Measurements from ENCODE around the gene CRTAC1.

Gene CRTAC1

DNA sequence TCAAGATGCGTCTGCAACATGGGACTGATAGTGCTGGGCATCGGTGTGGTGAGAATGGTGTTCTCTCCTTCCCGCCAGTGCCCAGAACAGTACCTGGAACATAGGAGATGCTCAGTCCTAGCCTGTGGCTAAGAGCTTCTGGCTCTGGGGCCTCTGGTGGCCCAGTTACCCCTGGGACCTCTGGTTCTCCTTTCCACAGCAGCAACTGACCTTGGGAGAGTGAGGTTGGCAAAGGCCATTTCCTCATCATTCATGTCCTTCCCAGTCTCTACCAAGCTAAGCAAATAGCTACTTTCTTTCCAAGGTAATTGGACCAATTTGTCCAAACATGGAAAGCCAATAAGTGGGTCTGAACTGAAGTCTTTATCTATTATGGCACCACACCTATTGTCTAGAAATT lies 192.3 kb downstream of the CRTAC1 start:
- H3K4me3 ChIP-seq (ENCODE audit: low read length) = no peak overlapping the region
- TF ChIP-seq, protein P1, sequence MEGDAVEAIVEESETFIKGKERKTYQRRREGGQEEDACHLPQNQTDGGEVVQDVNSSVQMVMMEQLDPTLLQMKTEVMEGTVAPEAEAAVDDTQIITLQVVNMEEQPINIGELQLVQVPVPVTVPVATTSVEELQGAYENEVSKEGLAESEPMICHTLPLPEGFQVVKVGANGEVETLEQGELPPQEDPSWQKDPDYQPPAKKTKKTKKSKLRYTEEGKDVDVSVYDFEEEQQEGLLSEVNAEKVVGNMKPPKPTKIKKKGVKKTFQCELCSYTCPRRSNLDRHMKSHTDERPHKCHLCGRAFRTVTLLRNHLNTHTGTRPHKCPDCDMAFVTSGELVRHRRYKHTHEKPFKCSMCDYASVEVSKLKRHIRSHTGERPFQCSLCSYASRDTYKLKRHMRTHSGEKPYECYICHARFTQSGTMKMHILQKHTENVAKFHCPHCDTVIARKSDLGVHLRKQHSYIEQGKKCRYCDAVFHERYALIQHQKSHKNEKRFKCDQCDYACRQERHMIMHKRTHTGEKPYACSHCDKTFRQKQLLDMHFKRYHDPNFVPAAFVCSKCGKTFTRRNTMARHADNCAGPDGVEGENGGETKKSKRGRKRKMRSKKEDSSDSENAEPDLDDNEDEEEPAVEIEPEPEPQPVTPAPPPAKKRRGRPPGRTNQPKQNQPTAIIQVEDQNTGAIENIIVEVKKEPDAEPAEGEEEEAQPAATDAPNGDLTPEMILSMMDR (conservative IDR thresholded peaks at IDR 0.05; ENCODE audit: low read depth, low read length) = no peak
- no peak for DNase-seq (ENCODE audit: low read depth)

DNA sequence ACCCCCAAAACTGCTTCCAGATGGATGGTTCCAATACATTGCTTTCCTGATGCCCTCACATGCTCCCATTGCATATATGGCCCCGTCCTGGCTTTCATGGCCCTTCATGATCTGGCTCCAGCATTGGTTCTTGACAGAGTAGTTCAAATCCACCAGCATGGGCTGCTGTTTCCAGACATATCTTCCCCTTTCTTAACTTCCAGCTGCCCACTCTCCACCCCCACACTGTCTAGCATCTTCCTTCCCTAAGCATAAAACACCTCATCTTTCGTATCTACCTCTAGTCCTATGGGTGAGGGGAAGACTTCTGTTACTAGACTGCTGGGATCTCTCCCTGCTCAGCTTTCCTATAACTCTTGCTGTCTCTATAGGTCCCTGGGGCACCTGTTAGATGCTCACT lies 194.0 kb downstream of the CRTAC1 start:
- no peak overlapping the region for H3K4me3 ChIP-seq (ENCODE audit: low read length)
- TF ChIP-seq, protein P1 (conservative IDR thresholded peaks at IDR 0.05; ENCODE audit: low read depth, low read length) = no peak
- DNase-seq (ENCODE audit: low read depth) = no peak

DNA sequence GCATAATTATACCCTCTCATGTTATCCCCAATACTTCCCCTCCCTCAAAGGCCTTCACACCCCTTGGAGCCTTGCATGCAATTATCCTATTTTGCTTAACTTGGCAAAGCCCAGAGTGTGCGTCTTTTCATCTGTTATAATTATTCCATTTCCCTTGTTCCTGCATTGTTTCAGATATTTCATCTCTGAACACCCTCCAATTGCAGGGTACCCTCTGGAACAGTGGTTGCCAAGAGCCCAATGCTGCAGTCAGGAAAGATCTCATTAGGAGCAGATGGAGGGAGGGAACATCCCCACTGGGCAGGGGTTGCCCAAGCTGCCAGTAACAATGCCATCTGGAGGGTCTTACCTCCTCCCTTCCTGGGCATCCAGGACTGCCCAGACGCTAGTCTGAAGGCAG lies 199.2 kb downstream of the CRTAC1 start:
- TF ChIP-seq, protein P1 (conservative IDR thresholded peaks at IDR 0.05; ENCODE audit: low read depth, low read length) = no peak
- no peak overlapping the region for H3K4me3 ChIP-seq (ENCODE audit: low read length)
- DNase-seq (ENCODE audit: low read depth) = no peak

GRCh38 chr10:97830064-97830463 lies 200.4 kb downstream of the CRTAC1 start:
- DNase-seq (ENCODE audit: low read depth) = no peak
- TF ChIP-seq, protein P1 (conservative IDR thresholded peaks at IDR 0.05; ENCODE audit: low read depth, low read length) = no peak
- H3K4me3 ChIP-seq (ENCODE audit: low read length) = no peak overlapping the region

DNA sequence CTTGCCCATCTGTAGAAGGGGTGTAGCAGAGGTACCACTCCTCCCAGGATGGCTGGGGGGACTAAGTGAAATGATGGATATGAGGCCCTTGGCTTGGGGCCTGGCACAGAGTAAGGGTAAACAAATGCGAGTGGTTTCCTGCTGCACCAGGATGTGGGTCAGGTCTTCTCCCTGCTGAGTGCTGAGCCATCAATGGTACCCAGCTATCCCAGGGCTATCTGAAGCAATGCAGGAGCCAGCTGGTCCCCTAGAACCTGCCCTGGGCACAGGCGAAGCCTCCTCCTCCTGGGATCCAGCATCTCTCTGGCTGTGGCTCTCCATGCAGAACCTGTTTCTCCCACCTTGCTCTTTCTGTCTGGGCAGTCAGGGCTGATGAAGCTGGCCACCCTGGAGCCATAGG lies 201.7 kb downstream of the CRTAC1 start:
- DNase-seq (ENCODE audit: low read depth) = no peak
- no peak overlapping the region for H3K4me3 ChIP-seq (ENCODE audit: low read length)
- TF ChIP-seq, protein P1 (conservative IDR thresholded peaks at IDR 0.05; ENCODE audit: low read depth, low read length) = no peak

DNA sequence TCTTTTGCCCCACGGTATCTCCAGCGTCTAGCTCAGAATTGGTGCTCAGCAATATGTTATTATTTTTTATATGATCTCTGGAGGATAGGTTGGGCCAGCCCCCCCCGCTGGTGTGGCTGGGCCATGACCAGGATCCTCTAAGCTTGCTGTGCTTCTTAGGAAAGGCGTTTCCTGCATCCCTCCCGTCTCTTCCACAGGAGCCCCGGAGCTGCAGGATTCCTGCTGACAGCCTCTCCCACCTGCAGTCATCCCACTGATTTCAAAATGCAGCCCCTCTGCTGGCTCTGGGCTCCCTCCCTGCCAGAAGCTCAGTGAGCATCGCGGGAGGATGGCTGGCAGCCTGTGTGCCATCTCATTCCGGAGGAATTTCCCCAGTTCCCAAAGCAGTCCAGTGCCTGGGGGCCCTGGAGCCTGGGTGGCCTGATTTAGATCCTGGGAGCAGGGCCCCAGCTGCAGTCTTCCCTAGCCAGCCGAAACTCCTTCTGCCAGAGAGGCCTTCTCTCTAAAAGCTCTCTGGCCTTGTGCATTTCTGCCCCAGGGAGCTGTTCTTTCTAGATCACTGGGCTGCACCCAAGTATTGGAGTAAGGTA lies 202.6 kb downstream of the CRTAC1 start:
- DNase-seq (ENCODE audit: low read depth) = no peak
- TF ChIP-seq, protein P1 (conservative IDR thresholded peaks at IDR 0.05; ENCODE audit: low read depth, low read length) = no peak

GRCh38 chr10:97826892-97827291 lies 203.5 kb downstream of the CRTAC1 start:
- TF ChIP-seq, protein P1 (conservative IDR thresholded peaks at IDR 0.05; ENCODE audit: low read depth, low read length) = no peak
- DNase-seq (ENCODE audit: low read depth) = no peak
- H3K4me3 ChIP-seq (ENCODE audit: low read length) = no peak overlapping the region

More for the DNA sequence above, 202.6 kb downstream of the CRTAC1 start:
- H3K4me3 ChIP-seq (ENCODE audit: low read length) = no peak overlapping the region

All from retinal pigment epithelial cell (primary cell).